ENCODE results near the gene P2RY11. TPM values are rescaled to one million over a fixed set of nuclear protein-coding genes. Genes with fewer than 3 reads are reported as not detected.
A peak's percentile ranks its signal among the peaks of the same experiment; 100 is the strongest.

Gene P2RY11
- total RNA-seq, 1 experiment from 2014 or later, result 20.7 TPM

GRCh38 chr19:10086591-10087192 is 24.8 kb upstream of the P2RY11 start:
- BruUV-seq (replicated peaks), result no TSS peak
- Mint-ChIP-seq H3K4me1 (ENCODE audit: low read depth, unreplicated experiment) (no peaks in the 10 kb centered on the region), H3K9me3 (ENCODE audit: low read depth, unreplicated experiment) (peaks cover 2% of the 10 kb centered on the region), H3K36me3 (ENCODE audit: insufficient read depth, unreplicated experiment) (peaks cover 27% of the 10 kb centered on the region), H3K27me3 (ENCODE audit: unreplicated experiment) (no peaks in the 10 kb centered on the region), H3K4me3 (ENCODE audit: low read depth, unreplicated experiment) (peak overlapping the region; percentile 75), H3K27ac (ENCODE audit: unreplicated experiment) (no peak overlapping the region)
- CTCF ChIA-PET, result no interaction called here
- TF ChIP-seq CTCF (IDR thresholded peaks at IDR 0.05; ENCODE audit: unreplicated experiment), result no peak
- intact Hi-C loops (cut with micrococcal nuclease; ENCODE audit: unreplicated experiment), result no loop called here
- no peak for DNase-seq

- BruUV-seq (replicated peaks), result no TSS peak
Observed at GRCh38 chr19:10087296-10088061, 24.0 kb upstream of the P2RY11 start.

GRCh38 chr19:10088949-10089554 is 22.4 kb upstream of the P2RY11 start:
- CTCF ChIA-PET, result no interaction called here
- no peaks in the 10 kb centered on the region for H3K4me1 Mint-ChIP-seq (ENCODE audit: low read depth, unreplicated experiment)

More at GRCh38 chr19:10087296-10088061, 24.0 kb upstream of the P2RY11 start:
- peaks cover 2% of the 10 kb centered on the region for H3K9me3 Mint-ChIP-seq (ENCODE audit: low read depth, unreplicated experiment)
- no peaks in the 10 kb centered on the region for H3K4me1 Mint-ChIP-seq (ENCODE audit: low read depth, unreplicated experiment)
- no peak for DNase-seq
- peaks cover 32% of the 10 kb centered on the region for H3K36me3 Mint-ChIP-seq (ENCODE audit: insufficient read depth, unreplicated experiment)
- peak overlapping the region; percentile 23 for H3K27ac Mint-ChIP-seq (ENCODE audit: unreplicated experiment)
- intact Hi-C loops (cut with micrococcal nuclease; ENCODE audit: unreplicated experiment), result no loop called here
- CTCF ChIA-PET, result no interaction called here
- TF ChIP-seq CTCF (IDR thresholded peaks at IDR 0.05; ENCODE audit: unreplicated experiment), result no peak
- peak overlapping the region; percentile 75 for H3K4me3 Mint-ChIP-seq (ENCODE audit: low read depth, unreplicated experiment)
- no peaks in the 10 kb centered on the region for H3K27me3 Mint-ChIP-seq (ENCODE audit: unreplicated experiment)

More at GRCh38 chr19:10088949-10089554, 22.4 kb upstream of the P2RY11 start:
- TF ChIP-seq CTCF (IDR thresholded peaks at IDR 0.05; ENCODE audit: unreplicated experiment), result no peak
- Mint-ChIP-seq H3K27me3 (ENCODE audit: unreplicated experiment) (no peaks in the 10 kb centered on the region), H3K27ac (ENCODE audit: unreplicated experiment) (no peak overlapping the region), H3K4me3 (ENCODE audit: low read depth, unreplicated experiment) (no peak overlapping the region), H3K36me3 (ENCODE audit: insufficient read depth, unreplicated experiment) (peaks cover 44% of the 10 kb centered on the region), H3K9me3 (ENCODE audit: low read depth, unreplicated experiment) (peaks cover 2% of the 10 kb centered on the region)
- BruUV-seq (replicated peaks), result no TSS peak
- intact Hi-C loops (cut with micrococcal nuclease; ENCODE audit: unreplicated experiment), result no loop called here
- no peak for DNase-seq

All from Calu3 (cell line).